GM12891 (cell line): ENCODE data around the gene TCF7L1.

Source experiments
- DNase-seq: peaks from one replicate; pipeline ENCODE4 v3.0.0; 2011; ENCODE audit warnings: low spot score; ENCODE audit not compliant: insufficient read length
- FAIRE-seq: peaks from 2 replicates; lab custom pipeline; 2011; peaks lifted over from hg19 to GRCh38; lab: Jason Lieb, UNC
- PAX5 ChIP-seq: IDR thresholded peaks from 2 replicates; pipeline ENCODE4 v1.6.1; 2011; ENCODE audit warnings: low read length, moderate library complexity, mild to moderate bottlenecking; ENCODE audit not compliant: insufficient read depth, severe bottlenecking
- POLR2A ChIP-seq: IDR thresholded peaks from 2 replicates; pipeline ENCODE4 v1.6.1; 2011; ENCODE audit warnings: low read depth, low read length, control low read depth
- POLR2AphosphoS5 ChIP-seq: IDR thresholded peaks from 2 replicates; pipeline ENCODE4 v1.6.1; 2011; ENCODE audit warnings: low read depth, low read length, control low read depth
- POU2F2 ChIP-seq: IDR thresholded peaks from 2 replicates; pipeline ENCODE4 v1.6.1; 2011; ENCODE audit warnings: low read depth, mild to moderate bottlenecking, control low read depth, low read length, moderate library complexity
- SPI1 ChIP-seq: IDR thresholded peaks from 2 replicates; pipeline ENCODE4 v1.6.1; 2011; ENCODE audit warnings: low read depth, low read length, control low read depth
- TAF1 ChIP-seq: IDR thresholded peaks from 2 replicates; pipeline ENCODE4 v1.6.1; 2011; ENCODE audit warnings: low read depth, low read length, control low read depth

The TCF7L1 gene

GRCh38 chr2:85215448-85216401 is 82.5 kb downstream of the TCF7L1 start:
- TF ChIP-seq POU2F2 (no peak), POLR2A (no peak), TAF1 (no peak), PAX5 (no peak), SPI1 (no peak), POLR2AphosphoS5 (no peak)
- FAIRE-seq (no peak), DNase-seq (no peak)

DNA sequence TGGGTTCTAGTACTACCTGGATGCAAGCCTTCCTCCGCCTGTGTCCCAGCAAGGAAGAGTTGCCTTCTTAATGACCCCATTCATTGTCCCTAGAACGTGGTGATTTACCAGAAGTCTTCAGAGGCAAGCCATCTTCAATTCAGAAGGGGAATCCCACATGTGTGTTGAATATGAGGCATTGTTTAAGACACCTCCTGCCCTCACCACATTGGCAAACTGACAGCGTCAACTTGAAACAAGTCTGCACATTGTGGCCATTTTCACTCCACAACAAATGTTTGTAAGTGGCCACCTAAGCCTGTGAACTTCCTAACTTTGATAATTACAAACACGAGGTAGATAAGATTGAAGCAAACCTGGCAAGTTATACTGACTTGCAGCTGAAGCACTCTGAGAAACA is 83.7 kb downstream of the TCF7L1 start:
- no peak for FAIRE-seq
- DNase-seq, result no peak
- TF ChIP-seq POU2F2 (no peak), TAF1 (no peak), PAX5 (no peak), POLR2AphosphoS5 (no peak), SPI1 (no peak), POLR2A (no peak)

GRCh38 chr2:85221067-85221691 is 88.0 kb downstream of the TCF7L1 start:
- TF ChIP-seq POLR2A, result no peak
- TF ChIP-seq POU2F2, result no peak
- no peak for TF ChIP-seq TAF1
- TF ChIP-seq SPI1, result no peak
- no peak for TF ChIP-seq POLR2AphosphoS5
- TF ChIP-seq PAX5, result no peak
- DNase-seq (no peak), FAIRE-seq (no peak)

- DNase-seq, result no peak
These were observed 89.6 kb downstream of the TCF7L1 start for GRCh38 chr2:85222792-85223191.

GRCh38 chr2:85226783-85227182 is 93.6 kb downstream of the TCF7L1 start:
- DNase-seq (no peak), FAIRE-seq (no peak)
- TF ChIP-seq POLR2AphosphoS5 (no peak), POU2F2 (no peak), POLR2A (no peak), SPI1 (no peak), PAX5 (no peak)

More at GRCh38 chr2:85222792-85223191, 89.6 kb downstream of the TCF7L1 start:
- TF ChIP-seq POU2F2, result no peak
- no peak for TF ChIP-seq PAX5
- TF ChIP-seq TAF1, result no peak
- TF ChIP-seq POLR2A, result no peak
- no peak for TF ChIP-seq POLR2AphosphoS5
- no peak for TF ChIP-seq SPI1
- no peak for FAIRE-seq

- TF ChIP-seq SPI1 (no peak), POU2F2 (no peak), PAX5 (no peak)
- DNase-seq (no peak), FAIRE-seq (no peak)
These were observed 97.7 kb downstream of the TCF7L1 start for GRCh38 chr2:85230679-85231467.

- TF ChIP-seq PAX5, result no peak
- TF ChIP-seq POLR2A, result no peak
- no peak for TF ChIP-seq POLR2AphosphoS5
- no peak for TF ChIP-seq TAF1
- no peak for FAIRE-seq
- no peak for DNase-seq
These were observed 98.2 kb downstream of the TCF7L1 start for GRCh38 chr2:85231468-85231805.

GRCh38 chr2:85231952-85232351 is 98.8 kb downstream of the TCF7L1 start:
- no peak for DNase-seq
- no peak for FAIRE-seq
- TF ChIP-seq SPI1 (no peak), PAX5 (no peak)

- DNase-seq, result no peak
- FAIRE-seq, result no peak
- no peak for TF ChIP-seq POLR2AphosphoS5
- no peak for TF ChIP-seq POLR2A
- no peak for TF ChIP-seq SPI1
- TF ChIP-seq TAF1, result no peak
- TF ChIP-seq POU2F2, result no peak
- no peak for TF ChIP-seq PAX5
These were observed 101.7 kb downstream of the TCF7L1 start for GRCh38 chr2:85234868-85235267.
